CD4-positive, alpha-beta T cell (primary cell): Measurements from ENCODE around the gene MICAL3. TPM values are rescaled to one million over a fixed set of nuclear protein-coding genes. Genes with fewer than 3 reads are reported as not detected.

Experiments
- ATAC-seq: fragments of 200-7000 bp; cut with Tn5 transposase; one replicate; pipeline ENCODE4 v1.10.0; 2022; ENCODE audit warnings: mild to moderate bottlenecking; ENCODE audit not compliant: poor library complexity
- CTCF ChIA-PET: fragments of 350-600 bp; sonication (Branson Sonifier 250); formaldehyde crosslinking; loops from one replicate; lab custom pipeline; 2021; ENCODE audit warnings: antibody characterized with exemption, inconsistent platforms; lab: Charles Lee
- POLR2A ChIA-PET: fragments of 350-600 bp; sonication (Branson Sonifier 250); formaldehyde crosslinking; loops from one replicate; lab custom pipeline; 2021; ENCODE audit warnings: antibody characterized with exemption, inconsistent platforms; lab: Charles Lee
- DNase-seq, 14 experiments: peaks; one replicate each; pipeline ENCODE4 v3.0.0-alpha.2; 2013 to 2020; ENCODE audit warnings: mixed read lengths in 2 of 14
- H3K27ac ChIP-seq, 2 donors: one replicate each; pipeline versions ENCODE4 v1.5.1 to v1.7.0; 2013; ENCODE audit warnings: low read length in 2 of 2, low read depth in 1 of 2, mild to moderate bottlenecking in 1 of 2
- H3K27me3 ChIP-seq, 2 experiments: 1 replicate in 1 of 2; 2 replicates in 1 of 2; pipeline versions ENCODE4 v1.6.1 to v1.7.0; 2013; ENCODE audit warnings: low read length in 2 of 2, control low read depth in 1 of 2, mild to moderate bottlenecking in 1 of 2, moderate library complexity in 1 of 2; ENCODE audit not compliant: insufficient read depth in 2 of 2, control insufficient read depth in 1 of 2
- H3K36me3 ChIP-seq: one replicate; pipeline ENCODE4 v1.6.1; 2013; ENCODE audit warnings: low read length, control low read depth; ENCODE audit not compliant: insufficient read depth
- H3K4me1 ChIP-seq: one replicate; pipeline ENCODE4 v1.6.1; 2013; ENCODE audit warnings: low read length, control low read depth; ENCODE audit not compliant: insufficient read depth
- H3K4me3 ChIP-seq: one replicate; pipeline ENCODE4 v1.5.1; 2013; ENCODE audit warnings: mild to moderate bottlenecking, low read length, moderate library complexity
- H3K9me3 ChIP-seq, 2 experiments: 1 replicate in 1 of 2; 2 replicates in 1 of 2; pipeline versions ENCODE4 v1.6.1 to v1.7.0; 2013; ENCODE audit warnings: low read length in 2 of 2, mild to moderate bottlenecking in 2 of 2, control low read depth in 1 of 2, moderate library complexity in 1 of 2; ENCODE audit not compliant: control insufficient read depth in 1 of 2, insufficient read depth in 1 of 2
- H3K27ac Mint-ChIP-seq: one replicate; pipeline ENCODE4 v1.8.0; 2020; ENCODE audit warnings: mixed read lengths
- H3K27me3 Mint-ChIP-seq: one replicate; pipeline ENCODE4 v1.8.0; 2021; ENCODE audit warnings: mixed read lengths
- H3K36me3 Mint-ChIP-seq: one replicate; pipeline ENCODE4 v1.8.0; 2021; ENCODE audit warnings: low read depth, mixed read lengths
- H3K4me1 Mint-ChIP-seq: one replicate; pipeline ENCODE4 v1.8.0; 2021; ENCODE audit warnings: low read depth, mixed read lengths
- H3K4me3 Mint-ChIP-seq: one replicate; pipeline ENCODE4 v1.8.0; 2020; ENCODE audit warnings: mild to moderate bottlenecking, mixed read lengths
- H3K9me3 Mint-ChIP-seq: one replicate; pipeline ENCODE4 v1.8.0; 2020; ENCODE audit warnings: mixed read lengths
- CTCF ChIP-seq: fragments of 200-600 bp; IDR thresholded peaks from one replicate; pipeline ENCODE4 v1.8.0; 2022; ENCODE audit warnings: antibody characterized with exemption, mild to moderate bottlenecking
- intact Hi-C, 2 experiments: fragments of 100-400 bp; cut with DNase I in 1 of 2; cut with micrococcal nuclease in 1 of 2; formaldehyde crosslinking; loops; one replicate each; pipeline versions ENCODE4 v1.15.1 to v1.9.0; 2023 to 2025; cut with DNase I, micrococcal nuclease
- total RNA-seq, 174 experiments: library from RNA in 2 of 174; stranded (reverse) in 2 of 174; gene quantifications; one replicate each; pipeline ENCODE4 v1.2.3 and lab custom pipeline; 2021 to 2026

The MICAL3 gene
- total RNA-seq, 2 experiments from 2014 or later, result 9.4 to 9.9 TPM

- intact Hi-C loops, result no loop called here
Measured at GRCh38 chr22:17802411-17802810, 221.9 kb downstream of the MICAL3 start.

GRCh38 chr22:17797721-17798559 is 226.4 kb downstream of the MICAL3 start:
- peak in 2 of 14 experiments; percentile 43 to 52 for DNase-seq
- Mint-ChIP-seq H3K27me3 (no peaks in the 10 kb centered on the region), H3K27ac (no peak overlapping the region), H3K4me1 (no peaks in the 10 kb centered on the region), H3K36me3 (no peaks in the 10 kb centered on the region), H3K9me3 (no peaks in the 10 kb centered on the region), H3K4me3 (no peak overlapping the region)
- Histone ChIP-seq H3K9me3 (no peaks in the 10 kb centered on the region), H3K27me3 (no peaks in the 10 kb centered on the region), H3K4me1 (no peaks in the 10 kb centered on the region), H3K36me3 (peaks cover 4% of the 10 kb centered on the region), H3K27ac (no peak overlapping the region), H3K4me3 (no peak overlapping the region)
- no peak for TF ChIP-seq CTCF
- ATAC-seq, result peak; percentile 26
- POLR2A ChIA-PET, result no interaction called here
- intact Hi-C loops, result no loop called here
- CTCF ChIA-PET, result no interaction called here

More at GRCh38 chr22:17802411-17802810, 221.9 kb downstream of the MICAL3 start:
- Histone ChIP-seq H3K4me3 (no peak overlapping the region), H3K27ac (no peak overlapping the region), H3K36me3 (peaks cover 7% of the 10 kb centered on the region), H3K27me3 (no peaks in the 10 kb centered on the region), H3K9me3 (no peaks in the 10 kb centered on the region), H3K4me1 (no peaks in the 10 kb centered on the region)
- no peak for TF ChIP-seq CTCF
- Mint-ChIP-seq H3K36me3 (peaks cover 3% of the 10 kb centered on the region), H3K9me3 (no peaks in the 10 kb centered on the region), H3K4me1 (no peaks in the 10 kb centered on the region), H3K27ac (no peak overlapping the region), H3K27me3 (no peaks in the 10 kb centered on the region), H3K4me3 (no peak overlapping the region)
- POLR2A ChIA-PET, result no interaction called here
- ATAC-seq, result no peak
- no peak for DNase-seq
- CTCF ChIA-PET, result no interaction called here

GRCh38 chr22:17796695-17797094 is 227.7 kb downstream of the MICAL3 start:
- no peak overlapping the region for H3K4me3 ChIP-seq
- CTCF ChIA-PET, result no interaction called here

More at GRCh38 chr22:17796695-17797094, 227.7 kb downstream of the MICAL3 start:
- H3K27me3 Mint-ChIP-seq, result no peaks in the 10 kb centered on the region
- H3K27ac Mint-ChIP-seq, result no peak overlapping the region
- Histone ChIP-seq H3K27ac (no peak overlapping the region), H3K9me3 (no peaks in the 10 kb centered on the region), H3K27me3 (no peaks in the 10 kb centered on the region), H3K36me3 (peaks cover 4% of the 10 kb centered on the region), H3K4me1 (no peaks in the 10 kb centered on the region)
- no peak overlapping the region for H3K4me3 Mint-ChIP-seq
- ATAC-seq (no peak), DNase-seq (no peak)
- no peaks in the 10 kb centered on the region for H3K36me3 Mint-ChIP-seq
- intact Hi-C loops, result no loop called here
- no peaks in the 10 kb centered on the region for H3K4me1 Mint-ChIP-seq
- no peaks in the 10 kb centered on the region for H3K9me3 Mint-ChIP-seq
- POLR2A ChIA-PET, result no interaction called here
- TF ChIP-seq CTCF, result no peak
